GM12891 (cell line): ENCODE measurements around the gene ADAMTSL1.

ENCODE experiments used
- DNase-seq: peaks from one replicate; pipeline ENCODE4 v3.0.0; 2011; ENCODE audit warnings: low spot score; ENCODE audit not compliant: insufficient read length
- FAIRE-seq: peaks from 2 replicates; lab custom pipeline; 2011; peaks lifted over from hg19 to GRCh38; lab: Jason Lieb, UNC
- PAX5 ChIP-seq: IDR thresholded peaks from 2 replicates; pipeline ENCODE4 v1.6.1; 2011; ENCODE audit warnings: low read length, moderate library complexity, mild to moderate bottlenecking; ENCODE audit not compliant: insufficient read depth, severe bottlenecking
- POLR2A ChIP-seq: IDR thresholded peaks from 2 replicates; pipeline ENCODE4 v1.6.1; 2011; ENCODE audit warnings: low read depth, low read length, control low read depth
- POLR2AphosphoS5 ChIP-seq: IDR thresholded peaks from 2 replicates; pipeline ENCODE4 v1.6.1; 2011; ENCODE audit warnings: low read depth, low read length, control low read depth
- POU2F2 ChIP-seq: IDR thresholded peaks from 2 replicates; pipeline ENCODE4 v1.6.1; 2011; ENCODE audit warnings: low read depth, mild to moderate bottlenecking, control low read depth, low read length, moderate library complexity
- SPI1 ChIP-seq: IDR thresholded peaks from 2 replicates; pipeline ENCODE4 v1.6.1; 2011; ENCODE audit warnings: low read depth, low read length, control low read depth
- TAF1 ChIP-seq: IDR thresholded peaks from 2 replicates; pipeline ENCODE4 v1.6.1; 2011; ENCODE audit warnings: low read depth, low read length, control low read depth

Gene ADAMTSL1

DNA sequence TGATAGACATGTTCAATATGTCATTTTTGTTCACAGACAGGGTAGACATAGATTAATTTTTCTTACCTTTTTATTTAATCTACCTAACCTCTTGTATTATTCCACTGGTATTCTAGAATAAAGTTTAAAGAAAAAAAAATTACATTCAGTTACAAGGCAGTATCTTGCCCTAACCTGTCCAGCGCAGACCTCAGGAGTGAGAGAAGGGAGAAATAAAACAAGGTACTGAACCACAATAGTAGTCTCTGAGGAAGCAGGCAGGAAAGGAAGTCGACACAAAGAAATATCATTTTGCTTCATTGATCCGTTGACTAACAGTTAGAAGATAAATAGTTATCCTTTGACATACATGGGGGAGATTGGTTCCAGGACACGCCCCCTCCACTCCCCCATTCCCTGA, 12.5 kb upstream of the ADAMTSL1 start:
- DNase-seq (no peak), FAIRE-seq (no peak)
- no peak for TF ChIP-seq PAX5
- no peak for TF ChIP-seq POU2F2
- TF ChIP-seq POLR2A: no peak
- TF ChIP-seq TAF1: no peak
- no peak for TF ChIP-seq SPI1
- no peak for TF ChIP-seq POLR2AphosphoS5

DNA sequence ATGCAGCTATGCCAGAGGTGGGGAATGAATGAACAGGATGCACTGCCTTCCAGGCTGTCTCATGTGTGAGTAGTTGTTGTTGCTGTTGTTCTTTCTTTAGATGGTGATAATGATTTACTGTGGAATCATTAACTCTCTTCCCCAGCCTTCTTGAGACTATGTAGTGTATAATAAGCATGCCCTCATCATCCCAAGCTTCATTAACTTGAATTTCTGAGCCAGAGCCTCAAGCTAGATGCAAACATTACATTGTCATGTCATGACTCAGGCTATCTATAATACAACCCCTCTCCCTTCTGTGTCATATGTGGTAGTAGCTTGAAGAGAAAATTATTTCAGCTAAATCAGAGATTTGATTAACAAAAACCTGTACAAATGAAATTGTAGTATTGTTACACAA, 10.0 kb upstream of the ADAMTSL1 start:
- TF ChIP-seq POU2F2 (no peak), TAF1 (no peak), SPI1 (no peak)
- no peak for FAIRE-seq
- DNase-seq: no peak

DNA sequence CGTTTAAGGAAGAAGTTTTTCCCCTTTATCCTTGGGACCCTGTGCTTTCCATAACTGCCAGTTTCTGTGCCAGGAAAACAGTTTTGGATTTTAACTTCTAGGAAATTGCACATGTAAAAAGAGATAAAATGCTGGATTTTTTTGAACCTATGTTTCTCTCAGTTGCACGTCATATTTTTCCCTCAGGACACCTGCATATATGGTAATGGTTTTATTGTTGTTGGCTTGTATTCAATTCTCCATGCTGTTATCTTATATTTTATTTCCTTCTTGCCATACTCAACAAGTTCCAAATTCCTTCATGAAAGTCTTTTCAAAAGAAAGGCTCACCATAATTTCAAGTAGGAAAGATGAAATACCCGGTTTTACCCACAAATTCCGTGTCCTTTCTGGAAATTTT, 7.9 kb upstream of the ADAMTSL1 start:
- TF ChIP-seq POLR2A (no peak), POU2F2 (no peak), POLR2AphosphoS5 (no peak), SPI1 (no peak), PAX5 (no peak), TAF1 (no peak)
- FAIRE-seq: no peak
- no peak for DNase-seq

DNA sequence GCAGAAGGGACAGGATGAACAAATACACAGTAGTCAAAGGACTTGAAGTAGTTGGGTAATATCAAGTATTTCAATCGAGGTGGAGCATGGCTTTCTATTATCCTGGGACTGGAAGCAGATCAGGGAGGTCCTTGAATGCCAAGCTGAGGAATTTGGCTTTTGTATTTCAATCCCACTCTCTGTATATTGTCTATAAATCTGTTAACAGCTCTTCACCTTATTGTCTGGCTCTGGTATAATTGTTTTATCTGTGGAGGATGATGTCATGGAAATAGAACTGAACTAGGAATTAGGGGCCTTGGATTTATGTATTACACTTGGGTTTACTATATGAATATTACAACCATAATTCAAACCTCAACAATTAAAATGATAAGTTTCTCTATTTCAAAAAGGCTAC, 6.3 kb upstream of the ADAMTSL1 start:
- TF ChIP-seq POLR2AphosphoS5: no peak
- no peak for TF ChIP-seq POLR2A
- no peak for TF ChIP-seq SPI1
- no peak for TF ChIP-seq PAX5
- TF ChIP-seq TAF1: no peak
- TF ChIP-seq POU2F2: no peak
- DNase-seq (no peak), FAIRE-seq (no peak)

DNA sequence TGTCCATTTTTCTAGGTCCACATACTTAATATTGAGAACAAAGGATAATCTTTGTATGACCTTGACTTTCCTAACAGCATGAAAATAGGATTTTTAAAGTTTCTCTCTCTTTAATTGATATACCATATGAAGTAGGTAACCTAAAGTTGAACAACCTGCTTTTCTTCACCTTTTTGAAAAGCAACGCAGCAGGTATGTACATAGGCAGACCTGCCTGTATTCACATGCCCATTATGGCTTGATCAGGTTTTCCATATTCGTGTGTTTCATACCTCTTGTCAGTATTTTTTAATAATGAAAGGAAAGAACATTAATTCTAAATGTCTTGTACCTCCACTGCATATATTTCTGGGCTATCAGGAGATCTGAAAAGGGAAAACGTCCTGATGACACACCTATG, 1.5 kb upstream of the ADAMTSL1 start:
- TF ChIP-seq PAX5 (no peak), POLR2A (no peak), SPI1 (no peak), POU2F2 (no peak), POLR2AphosphoS5 (no peak), TAF1 (no peak)
- no peak for DNase-seq
- FAIRE-seq: no peak

DNA sequence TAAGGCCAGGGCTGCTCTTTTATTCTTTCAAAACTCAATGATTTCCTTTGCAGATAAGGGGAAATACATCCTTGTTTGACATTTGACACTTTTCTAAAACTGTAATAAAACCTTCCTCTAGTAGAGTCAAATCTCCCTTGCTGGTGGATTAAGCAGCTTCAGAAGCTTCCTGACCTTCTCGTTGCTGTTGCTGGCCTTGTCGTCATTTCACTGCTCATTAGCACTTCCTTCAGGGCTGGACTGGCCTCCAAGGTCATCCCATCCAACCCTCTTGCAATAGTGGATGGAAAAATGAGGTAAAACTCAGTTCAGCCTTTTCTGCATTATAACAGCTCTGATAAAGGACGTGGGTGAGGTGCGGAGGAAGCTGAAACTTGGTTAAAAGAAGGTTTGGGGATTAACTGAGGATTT, 1.1 kb upstream of the ADAMTSL1 start:
- no peak for DNase-seq
- FAIRE-seq: no peak
- TF ChIP-seq TAF1 (no peak), POLR2AphosphoS5 (no peak), POLR2A (no peak), POU2F2 (no peak), PAX5 (no peak), SPI1 (no peak)

DNA sequence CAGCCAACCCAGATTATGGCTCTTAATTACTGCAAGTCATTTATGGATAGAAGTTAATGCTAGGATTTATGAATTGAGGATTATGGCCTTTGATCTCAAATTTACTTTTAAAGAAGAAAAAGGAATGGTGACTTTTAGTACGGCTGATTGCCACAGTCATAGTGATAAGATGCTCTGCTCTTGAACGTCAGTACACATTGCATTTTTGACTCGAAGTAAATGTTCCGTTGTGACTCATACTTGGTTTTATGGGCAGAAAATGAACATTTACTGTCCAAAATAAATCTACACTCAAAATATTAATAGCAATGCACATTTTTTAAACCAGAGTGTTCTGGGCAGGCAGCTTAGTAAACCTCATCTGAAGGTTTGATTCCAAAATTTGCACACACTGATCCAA, 830 bp downstream of the ADAMTSL1 start:
- FAIRE-seq (no peak), DNase-seq (no peak)
- no peak for TF ChIP-seq POLR2A
- no peak for TF ChIP-seq PAX5
- no peak for TF ChIP-seq POU2F2
- TF ChIP-seq TAF1: no peak
- no peak for TF ChIP-seq POLR2AphosphoS5

DNA sequence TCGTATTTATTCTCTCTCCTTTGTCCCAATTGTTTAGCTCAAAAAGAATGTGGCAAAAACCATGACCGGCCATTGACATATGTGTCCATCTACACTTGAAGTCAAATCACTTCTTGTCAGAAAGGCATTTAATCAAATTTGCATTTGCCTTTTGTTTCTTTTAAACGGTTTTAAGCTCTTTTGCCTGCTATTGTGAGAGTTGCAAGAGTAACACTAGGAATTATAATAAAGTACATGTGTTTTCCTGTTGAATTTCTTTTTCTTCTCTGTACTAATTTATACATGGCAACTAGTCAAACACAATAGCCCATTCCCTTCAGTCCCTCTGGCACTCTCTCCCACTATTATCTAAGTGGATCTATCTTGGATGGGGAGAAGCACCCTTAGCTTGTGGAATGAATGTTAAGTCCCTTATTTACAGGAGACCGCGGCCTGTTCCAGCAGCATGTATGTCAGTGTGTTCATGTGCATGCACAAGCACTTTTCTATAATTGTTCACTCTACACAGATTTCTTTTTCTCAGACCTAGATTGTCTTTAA, 3.2 kb downstream of the ADAMTSL1 start:
- DNase-seq (no peak), FAIRE-seq (no peak)

DNA sequence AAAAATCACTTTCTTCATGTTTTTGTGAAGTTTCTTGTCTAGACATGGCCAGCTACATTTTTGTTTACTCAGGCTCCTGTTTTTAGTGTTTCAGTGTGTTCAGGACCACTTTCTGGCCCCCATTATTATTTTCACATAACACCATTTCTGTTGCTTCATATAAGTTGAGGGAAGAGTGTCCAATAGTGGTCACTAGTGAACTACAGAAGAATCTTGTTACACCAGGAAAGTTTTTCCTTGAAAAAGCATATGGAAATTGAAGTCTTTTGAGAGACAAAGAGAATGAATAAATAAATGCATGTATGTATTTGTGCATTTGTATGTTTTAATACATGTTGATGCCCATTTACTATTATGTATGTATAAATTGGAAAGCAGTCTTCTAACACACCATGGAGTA, 3.8 kb downstream of the ADAMTSL1 start:
- DNase-seq (no peak), FAIRE-seq (no peak)
- no peak for TF ChIP-seq SPI1
- no peak for TF ChIP-seq TAF1
- TF ChIP-seq POLR2AphosphoS5: no peak

More for the DNA sequence above, 3.2 kb downstream of the ADAMTSL1 start:
- no peak for TF ChIP-seq SPI1

DNA sequence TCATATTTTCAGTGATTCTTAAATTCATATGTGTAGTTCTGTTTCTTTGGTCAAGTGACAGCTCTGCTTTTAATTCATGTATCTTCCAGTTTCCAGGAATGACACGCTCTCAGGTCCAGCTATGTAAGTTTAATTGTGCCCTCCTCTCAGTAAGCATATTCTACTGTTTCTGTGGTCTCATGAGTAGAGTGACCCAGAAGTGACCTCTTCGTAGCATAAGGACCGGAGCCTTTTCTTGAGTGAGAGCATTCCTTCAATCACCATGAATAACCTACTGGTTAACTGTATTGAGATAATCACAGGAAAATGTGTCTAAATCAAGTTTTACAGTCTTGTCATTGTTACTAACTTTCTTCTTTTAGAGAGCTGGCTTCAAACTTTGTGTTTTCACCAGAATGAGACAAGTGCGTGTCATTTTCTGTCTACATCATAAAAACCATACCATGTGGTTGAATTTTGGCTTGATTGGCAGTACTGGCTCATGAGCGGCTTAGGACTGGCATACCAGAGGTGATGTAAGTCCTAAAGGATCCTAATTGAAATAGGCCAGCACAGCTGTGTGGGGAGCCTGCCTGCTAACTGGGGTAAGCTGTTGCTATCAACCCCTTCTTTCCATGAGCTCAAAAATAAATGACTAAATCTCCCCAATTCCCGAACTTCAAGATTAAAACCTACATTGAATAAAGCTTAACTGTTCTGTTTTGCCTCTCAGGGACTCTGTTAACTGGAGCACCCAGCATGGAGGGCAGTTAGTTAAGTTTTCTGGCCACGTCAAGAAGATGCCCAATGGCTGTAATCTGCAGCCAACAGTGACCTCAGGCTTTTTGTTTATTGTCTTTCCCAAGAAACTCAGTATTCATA, 4.8 kb downstream of the ADAMTSL1 start:
- no peak for FAIRE-seq
- no peak for DNase-seq
- TF ChIP-seq POU2F2: no peak
- TF ChIP-seq POLR2AphosphoS5: no peak
